Brain pericyte (primary cell): ENCODE measurements around the gene MCM5.
"Not testable (repeated sequence)": the region's sequence is repeated elsewhere in the genome, so short reads cannot be mapped to it uniquely, and the experiment has no call there.

Experiments
- DNase-seq: peaks from one replicate; pipeline ENCODE4 v3.0.0-alpha.2; 2012; ENCODE audit warnings: low read depth, low spot score

MCM5 gene

DNA sequence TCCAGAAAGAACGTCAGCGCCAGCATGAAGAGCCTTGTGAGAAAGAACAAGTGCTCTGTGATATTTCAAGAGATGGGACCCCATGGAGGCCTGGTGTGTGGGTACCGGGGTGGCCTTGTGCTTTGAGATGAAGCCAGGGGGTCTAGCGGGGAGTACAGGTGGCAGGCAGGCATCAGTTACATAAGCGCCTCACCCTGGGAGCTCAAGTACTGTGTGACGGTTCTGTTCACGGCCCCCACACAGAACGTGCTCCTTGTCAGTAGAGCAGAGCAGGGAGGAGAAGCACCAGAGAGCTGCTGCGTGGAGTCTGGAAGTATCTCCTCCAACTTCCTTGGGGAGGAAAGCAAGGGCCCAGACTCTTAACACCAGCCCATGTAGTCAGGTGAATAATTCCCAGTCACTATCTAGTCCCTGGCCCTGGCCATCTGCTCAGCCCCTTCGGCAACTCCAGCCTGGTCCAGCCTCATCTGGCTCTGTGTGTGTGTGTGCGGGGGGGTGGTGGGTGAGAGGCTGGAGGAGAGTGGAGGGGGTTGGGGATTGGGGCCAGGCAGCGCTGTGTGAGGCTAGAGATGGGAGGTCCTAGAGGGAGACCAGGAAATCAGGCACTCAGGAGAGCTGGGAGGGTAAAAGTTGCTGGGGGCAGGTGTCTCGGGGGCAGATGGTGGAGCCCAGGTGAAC is 32.4 kb downstream of the MCM5 start:
- DNase-seq = no peak

DNA sequence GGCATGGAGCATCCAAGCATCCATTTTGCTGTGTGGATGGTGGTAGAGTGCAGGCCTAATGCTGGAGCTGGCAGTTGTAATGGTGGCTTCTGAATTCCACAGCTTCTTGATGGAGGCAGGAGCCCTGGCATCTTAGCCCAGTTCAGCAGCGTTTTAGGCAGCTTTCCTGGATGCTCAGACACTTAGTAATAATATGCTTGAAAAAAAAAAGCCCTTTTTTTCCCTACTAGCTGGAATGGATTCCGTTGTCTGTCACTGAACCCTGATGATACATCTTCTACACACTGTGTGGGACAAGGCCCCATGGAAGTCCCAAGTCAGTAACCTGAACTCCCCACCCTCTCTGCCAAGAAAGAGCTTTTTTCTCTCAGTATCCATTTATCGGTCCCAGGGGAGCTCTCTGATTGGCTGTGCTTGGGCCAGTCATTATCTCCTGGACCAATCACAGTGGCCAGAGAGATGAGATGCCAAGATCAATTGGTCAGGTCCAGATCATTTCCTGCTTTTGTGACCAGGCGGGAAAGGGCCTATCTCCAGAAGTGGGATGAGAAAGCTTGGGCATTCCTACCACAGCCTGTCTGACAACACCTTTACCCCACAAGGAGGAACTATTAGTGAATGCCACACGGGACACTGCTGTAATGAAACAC is 34.2 kb downstream of the MCM5 start:
- no peak for DNase-seq

DNA sequence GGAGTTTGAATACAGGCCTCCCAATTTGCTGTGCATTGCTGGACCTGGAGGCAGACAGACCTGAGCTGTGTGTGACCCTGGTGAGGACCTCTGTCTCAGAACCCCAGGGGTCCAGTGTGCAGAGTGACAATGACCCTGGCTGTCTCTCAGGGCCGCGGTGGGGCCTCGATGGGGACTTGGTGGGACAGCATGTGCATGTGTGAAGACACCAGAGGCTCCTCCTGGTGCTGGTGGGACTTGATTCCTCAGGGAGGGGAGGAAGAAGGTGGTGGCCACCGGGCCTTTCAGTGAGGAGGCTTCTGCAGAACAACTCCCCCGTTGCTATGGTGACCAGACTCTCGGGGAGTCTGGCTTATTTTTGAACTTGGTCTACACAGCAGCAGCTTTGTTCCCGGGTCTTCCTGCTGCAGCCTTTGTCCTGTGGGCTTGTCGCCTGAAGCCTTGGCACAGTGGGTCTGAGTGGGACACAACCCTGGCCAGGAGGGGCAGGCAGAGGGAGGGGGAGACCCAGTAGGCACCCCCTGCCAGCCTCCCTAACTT is 35.3 kb downstream of the MCM5 start:
- DNase-seq = no peak

DNA sequence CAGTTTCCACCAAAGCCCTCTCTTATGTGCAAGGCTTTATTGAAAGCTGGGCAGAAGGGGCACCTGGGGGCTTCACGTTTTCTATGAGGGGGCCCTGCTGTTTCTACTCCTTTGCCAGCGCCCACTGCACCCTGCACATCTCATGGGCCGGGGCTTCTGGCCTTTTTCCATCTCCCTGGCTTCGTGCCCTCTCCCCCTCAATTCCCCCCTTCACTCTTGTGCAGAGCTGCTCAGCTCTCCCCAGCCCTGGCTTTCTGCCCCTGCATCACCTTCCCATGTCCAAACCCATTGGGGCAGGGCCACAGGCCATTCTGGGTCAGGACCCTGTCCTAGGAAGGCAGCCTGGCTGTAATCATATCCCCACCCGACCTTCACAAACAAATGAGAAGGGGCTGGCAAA is 36.5 kb downstream of the MCM5 start:
- DNase-seq = no peak

DNA sequence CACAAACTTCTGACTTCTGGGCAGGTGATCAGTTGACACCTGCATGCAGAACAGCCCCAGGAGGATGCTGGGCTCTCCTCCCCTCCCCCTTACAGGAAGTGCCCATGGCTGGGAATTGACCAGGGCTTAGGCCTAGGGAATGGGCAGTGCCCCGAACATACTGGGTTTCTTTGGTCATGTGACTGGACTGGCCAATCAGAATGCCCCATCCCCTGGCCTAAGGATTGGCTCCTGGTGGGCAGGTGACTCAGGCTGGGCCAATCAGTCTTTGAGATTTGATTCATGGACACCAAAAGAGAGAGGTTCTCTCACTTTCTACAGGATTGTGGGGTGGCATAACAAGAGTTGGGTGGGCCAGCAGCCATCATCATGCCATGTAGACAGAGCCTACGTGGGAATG is 37.1 kb downstream of the MCM5 start:
- DNase-seq = no peak

DNA sequence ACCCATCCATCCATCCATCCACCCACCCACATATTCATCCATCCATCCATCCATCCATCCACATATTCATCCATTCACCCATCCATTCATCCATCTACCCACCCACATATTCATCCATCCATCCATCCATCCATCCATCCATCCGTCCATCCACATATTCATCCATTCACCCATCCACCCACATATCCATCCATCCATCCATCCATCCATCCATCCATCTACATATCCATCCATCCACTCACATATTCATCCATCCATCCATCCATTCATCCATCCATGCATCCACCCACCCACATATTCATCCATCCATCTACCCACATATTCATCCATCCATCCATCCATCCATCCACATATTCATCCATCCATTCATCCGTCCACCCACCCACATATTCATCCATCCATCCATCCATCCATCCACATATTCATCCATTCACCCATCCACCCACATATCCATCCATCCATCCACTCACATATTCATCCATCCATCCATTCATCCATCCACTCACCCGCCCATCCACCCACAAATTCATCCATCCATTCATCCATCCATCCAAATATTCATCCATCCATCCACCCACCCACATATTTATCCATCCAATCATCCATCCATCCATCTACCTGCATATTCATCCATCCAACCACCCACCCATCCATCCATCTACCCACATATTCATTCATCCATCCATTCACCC is 38.9 kb downstream of the MCM5 start:
- DNase-seq = not testable (repeated sequence)

DNA sequence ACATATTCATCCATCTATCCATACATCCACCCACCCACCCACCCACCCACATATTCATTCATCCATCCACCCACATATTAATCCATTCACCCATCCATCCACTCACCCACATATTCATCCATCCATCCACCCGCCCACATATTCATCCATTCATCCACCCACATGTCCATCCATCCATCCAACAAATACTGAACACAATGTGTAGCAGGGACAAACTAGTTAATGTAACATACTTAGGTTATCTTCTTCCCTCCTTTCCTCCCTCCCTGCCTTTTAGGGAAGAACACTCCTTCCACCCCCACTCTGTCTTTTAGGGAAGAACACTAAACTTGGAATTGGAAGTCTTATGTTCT is 39.4 kb downstream of the MCM5 start:
- no peak for DNase-seq

DNA sequence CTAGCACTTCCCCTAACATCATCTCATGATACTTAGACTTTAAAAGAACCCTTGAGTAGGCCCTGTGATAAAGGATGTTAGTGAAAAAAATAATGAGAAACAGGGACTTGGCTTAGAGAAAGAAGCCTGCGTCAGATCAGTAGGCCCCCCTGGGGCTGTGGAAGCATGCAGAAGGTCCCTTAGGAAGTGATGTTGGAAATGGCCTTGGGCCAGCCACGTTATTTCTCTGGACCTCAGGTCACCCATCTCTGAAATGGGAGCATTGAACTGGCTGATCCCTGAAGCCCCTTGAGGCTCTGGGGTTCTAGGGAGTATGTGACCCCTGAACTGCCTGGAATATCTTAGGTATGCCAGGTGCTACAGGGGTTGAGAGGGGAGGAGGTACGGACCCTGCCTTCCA is 40.2 kb downstream of the MCM5 start:
- DNase-seq = no peak

DNA sequence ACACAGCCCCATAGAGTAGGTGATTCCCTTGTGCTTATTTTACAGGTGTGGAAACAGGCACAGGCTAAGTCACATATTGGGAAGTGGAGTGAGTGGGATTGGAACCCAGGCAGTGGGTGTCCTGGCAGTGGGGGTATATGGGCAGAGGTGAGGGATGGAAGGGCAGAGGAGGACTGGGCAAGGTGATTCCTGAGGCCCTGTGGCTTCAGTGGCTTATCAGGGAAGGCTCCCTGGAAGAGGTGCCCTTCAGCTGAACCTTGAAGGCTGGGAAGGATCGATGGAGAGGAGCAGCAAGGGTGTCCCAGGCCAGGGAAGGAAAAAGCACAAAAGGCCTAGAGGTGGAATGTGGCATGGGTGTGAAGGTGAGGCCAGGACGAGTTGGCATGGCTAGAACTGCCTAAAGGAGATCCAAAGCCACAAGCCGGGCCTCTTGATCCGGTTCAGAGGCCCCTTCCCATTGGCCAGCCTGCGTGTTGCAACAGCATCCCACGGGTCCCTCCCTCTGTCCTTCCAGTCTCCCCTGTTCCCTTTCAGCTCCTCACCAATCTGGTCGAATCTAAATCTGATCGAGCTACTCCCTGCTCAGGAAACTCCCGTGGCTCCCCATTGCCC is 41.7 kb downstream of the MCM5 start:
- DNase-seq = no peak

DNA sequence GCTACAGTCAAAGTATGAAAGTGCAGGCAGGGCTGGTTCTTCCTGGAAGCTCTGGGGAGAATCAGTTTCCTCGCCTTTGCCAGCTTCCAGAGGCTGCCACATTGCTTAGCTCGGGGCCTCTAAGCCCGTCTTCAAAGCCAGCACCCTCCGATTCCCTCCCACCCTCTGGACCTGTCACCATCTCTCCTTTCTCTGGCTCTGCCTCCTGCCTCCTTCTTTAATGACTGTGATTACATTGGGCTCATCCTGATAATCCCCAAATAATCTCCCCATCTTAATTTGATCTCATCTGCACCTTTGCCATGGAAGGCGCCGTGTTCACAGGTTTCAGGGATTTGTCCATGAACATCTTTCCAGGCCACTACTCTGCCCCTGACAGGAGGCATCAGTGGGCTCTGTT is 42.5 kb downstream of the MCM5 start:
- no peak for DNase-seq

DNA sequence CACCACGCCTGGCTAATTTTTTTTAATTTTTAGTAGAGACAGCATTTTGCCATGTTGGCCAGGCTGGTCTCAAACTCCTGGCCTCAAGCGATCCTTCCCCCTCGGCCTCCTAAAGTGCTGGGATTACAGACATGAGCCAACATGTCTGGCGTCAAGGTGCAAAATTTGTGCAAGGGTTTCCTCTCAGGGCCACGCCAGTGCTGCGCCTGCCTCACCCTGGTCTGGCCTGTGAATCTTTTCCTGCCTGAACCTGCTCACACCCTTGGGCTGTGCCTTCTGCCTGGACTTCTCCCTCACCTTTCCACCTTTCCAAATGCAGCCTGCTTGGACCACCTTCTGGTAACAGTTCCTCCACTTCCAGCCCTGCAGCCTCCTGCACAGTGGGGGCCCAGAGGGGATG is 43.4 kb downstream of the MCM5 start:
- DNase-seq = no peak

DNA sequence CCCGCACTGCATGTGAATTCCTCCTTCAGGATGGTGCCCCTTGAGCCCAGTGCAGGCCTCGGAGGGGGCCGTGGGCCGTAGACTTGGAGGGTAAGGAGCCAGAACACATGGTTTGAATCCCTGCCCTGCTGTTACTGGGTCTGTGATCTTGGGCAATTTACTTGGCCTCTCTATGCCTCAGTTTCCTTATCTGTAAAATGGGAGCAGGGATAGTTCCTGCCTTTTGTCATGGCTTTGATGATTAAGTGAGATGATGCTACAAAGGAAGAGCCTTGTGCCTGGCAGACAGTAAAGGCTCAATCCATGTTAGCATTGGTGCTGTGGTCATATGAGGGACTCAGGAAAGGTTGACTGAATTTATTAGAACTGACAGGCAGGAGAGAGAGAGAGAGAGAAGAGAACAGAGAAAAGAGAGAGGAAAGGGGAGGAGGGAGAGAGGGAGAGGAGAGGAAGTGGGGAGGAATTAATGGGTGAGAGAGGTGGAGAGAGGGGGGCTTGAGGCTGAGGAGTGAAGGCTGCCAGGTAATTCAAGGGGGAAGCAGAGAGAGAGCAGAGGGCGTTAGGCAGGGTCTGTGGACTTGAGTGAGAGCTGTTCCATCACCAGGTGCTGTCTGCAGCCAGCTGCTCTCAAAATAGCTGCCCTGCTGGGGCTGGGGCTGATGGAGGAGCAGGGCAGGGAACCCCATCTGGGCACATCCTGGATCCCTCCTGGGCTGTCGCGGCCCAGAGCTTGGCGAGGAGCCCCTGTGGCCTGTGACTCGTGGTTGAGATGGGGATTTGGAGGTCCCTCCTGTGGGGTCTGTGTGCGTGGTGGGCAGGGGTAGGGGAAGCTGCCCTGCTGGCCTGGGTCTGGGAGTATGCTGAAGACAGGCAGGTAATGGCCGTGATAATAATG is 44.1 kb downstream of the MCM5 start:
- DNase-seq = no peak

DNA sequence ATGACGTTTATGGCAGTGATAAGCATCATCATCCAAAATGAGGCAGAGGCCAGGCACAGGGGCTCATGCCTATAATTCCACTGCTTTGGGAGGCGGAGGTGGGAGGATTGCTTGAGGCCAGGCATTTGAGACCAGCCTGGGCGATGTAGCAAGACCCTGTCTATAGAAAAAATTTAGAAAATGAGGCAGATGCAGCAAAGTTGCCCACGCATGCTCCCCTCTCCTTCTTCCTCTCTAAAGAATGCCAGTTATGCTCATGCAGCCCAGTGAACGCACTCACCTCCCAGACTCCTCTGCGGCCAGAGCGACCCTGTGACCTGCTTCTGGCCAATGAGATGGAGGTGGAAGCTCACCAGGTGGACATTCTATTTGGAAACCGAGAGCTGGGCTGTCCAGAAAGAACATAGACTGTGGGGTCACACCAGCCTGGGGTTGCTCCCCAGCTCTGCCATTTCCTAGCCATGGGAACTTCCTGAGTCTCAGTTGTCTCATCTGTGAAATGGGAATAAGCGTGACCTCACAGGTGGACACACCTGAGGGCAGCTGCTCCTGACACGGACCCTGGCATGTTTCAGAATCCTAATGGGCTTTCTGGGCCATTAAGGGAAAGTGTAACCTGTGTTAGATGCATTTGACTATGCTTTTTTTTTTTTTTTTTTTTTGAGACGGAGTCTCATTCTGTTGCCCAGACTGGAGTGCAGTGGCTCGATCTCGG is 44.9 kb downstream of the MCM5 start:
- DNase-seq = no peak

DNA sequence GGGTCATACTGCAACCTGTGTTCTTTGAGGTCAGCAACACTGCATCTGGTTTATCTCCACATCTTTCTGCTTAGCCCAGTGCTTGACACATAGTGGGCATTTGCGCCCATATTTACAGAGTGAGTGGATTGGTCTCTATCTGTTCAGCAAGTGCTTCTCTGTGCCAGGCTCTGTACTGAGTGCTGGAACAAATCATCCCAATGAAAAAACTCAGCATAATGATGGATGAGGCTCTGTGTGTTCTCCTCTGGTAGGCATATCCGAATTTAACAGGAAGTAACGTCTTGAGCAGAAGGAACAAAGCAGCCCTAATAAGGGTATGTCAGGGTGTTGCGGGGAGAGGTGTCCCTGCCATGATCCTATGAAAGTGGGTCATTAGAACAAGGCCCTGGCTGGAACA is 46.0 kb downstream of the MCM5 start:
- no peak for DNase-seq

DNA sequence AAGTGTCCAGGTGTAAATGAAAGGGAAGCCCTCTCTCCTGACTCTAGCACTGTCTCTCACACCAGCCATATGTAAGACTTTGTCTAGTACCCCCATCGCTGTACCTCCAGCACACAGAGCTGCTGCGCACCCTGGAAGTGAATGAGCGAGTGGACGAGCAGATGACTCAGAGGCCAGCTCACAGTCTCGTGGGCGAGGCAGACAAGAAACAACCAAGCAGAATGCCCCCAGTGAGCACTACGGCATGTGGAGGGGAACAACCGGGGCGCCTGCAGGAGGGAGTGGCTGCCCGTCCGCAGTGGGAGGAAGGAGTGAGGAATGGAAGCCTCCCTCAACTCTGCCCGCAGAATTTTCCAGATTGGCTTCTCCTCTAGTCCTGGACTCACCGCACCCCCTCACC is 46.4 kb downstream of the MCM5 start:
- no peak for DNase-seq

DNA sequence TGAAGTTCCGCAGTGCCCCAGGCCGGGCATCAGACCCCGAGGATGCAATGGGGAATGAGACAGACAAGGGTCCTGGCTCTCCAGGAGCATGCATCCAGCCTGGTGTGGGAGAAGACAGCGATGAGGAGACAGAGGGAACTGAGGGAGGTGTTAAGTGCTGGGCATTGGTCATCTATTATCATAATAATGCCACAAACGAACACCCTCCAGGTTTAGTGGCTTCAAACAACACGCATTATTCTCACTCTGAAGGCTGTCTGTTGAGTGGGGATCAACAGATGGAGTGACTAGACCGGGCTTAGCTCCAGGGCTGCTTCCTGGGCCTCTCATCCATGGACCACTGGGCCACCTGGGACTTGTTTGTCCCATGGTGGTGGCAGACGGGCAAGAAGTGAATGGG is 48.6 kb downstream of the MCM5 start:
- no peak for DNase-seq

DNA sequence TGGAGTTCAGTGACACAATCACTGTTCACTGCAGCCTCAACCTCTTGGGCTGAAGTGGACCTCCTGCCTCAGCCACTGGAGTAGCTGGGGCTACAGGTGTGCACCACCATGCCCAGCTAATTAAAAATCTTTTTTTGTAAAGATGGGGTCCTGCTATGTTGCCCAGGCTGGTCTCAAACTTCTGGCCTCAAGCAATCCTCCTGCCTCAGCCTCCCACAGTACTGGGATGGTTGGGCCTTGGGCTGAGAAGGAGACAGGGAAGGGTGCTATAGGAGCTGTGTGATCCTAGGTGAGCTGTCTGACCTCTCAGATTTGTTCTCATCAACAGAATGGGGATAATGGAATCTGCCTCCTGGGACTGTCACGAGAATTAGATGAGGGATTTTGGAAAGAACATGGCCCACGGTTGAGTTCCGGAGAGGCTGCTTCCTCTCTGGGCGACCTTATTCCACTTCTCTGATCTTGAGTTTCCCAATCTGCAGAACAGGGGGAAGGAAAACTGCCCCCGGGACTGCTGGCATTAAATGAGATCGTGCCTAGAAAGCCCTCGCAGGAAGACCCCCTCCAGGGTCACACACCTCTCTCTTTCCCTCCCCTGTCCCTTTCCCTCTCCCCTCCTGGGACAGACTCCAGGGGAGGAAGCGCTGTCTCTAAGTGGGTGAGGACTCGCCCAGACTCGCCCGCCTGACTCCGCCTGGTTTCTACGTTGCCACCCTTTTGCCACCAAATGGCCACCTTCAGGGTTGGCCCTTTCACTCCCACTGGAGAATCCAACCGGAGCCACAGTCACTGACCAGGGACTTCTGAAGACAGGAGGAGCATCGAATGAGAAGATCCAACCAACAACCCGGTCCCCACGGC is 50.1 kb downstream of the MCM5 start:
- no peak for DNase-seq

DNA sequence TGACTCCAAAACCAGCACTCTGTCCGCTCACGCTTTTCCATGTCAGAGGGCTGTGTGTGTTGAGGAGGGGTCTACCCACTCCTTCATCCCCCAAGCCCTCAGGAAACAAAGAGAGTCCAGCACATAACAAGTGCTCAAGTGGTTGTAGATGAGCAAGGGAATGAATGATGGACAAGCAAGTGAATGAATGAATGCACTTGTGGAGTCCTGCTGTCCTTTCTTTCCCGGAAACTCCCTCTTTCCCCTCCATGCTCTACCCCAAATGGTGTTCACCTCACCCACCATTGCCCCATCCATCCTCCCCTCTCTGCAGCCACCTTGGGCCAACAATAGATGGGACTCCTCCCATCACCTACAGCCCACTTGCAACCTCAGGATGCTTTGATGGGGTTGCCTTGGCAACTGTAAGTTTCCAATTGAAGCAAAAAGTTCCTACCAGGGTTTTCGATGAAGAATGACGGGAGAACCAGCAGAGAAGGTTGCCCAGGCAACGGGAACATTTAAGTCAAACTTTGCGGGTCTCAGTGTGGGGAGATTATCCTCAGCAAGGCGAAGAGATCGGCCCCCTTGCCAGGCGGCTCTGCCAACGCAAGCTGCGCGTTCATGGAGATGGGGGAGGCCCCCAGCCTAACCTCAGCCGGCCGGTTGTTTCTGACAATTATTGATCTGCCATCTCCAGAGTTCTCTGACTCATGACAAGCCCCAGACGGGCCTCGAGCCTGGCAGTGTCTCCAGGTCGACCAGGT is 51.1 kb downstream of the MCM5 start:
- DNase-seq = no peak

DNA sequence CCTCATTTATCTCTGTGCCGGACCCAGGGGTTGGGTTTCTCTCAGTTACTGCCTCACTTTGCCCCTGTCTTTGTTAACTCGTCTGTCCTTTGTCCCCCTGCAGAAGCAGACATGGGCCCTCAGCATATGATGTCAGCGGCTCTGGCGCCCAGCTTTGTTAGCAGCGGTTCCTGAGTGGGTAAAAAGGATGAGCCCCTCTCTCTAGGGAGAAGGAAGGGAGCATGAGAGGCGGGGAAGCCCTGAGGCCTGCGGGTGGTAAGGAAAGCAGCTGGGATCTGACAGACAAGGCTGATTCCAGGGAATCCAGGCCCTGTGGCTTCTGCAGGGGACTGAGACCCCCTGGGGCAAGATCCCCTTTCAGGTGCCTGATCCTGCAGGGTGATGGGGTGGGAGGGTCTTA is 51.7 kb downstream of the MCM5 start:
- no peak for DNase-seq
